ENCODE data around the gene TNP2.

Gene TNP2

DNA sequence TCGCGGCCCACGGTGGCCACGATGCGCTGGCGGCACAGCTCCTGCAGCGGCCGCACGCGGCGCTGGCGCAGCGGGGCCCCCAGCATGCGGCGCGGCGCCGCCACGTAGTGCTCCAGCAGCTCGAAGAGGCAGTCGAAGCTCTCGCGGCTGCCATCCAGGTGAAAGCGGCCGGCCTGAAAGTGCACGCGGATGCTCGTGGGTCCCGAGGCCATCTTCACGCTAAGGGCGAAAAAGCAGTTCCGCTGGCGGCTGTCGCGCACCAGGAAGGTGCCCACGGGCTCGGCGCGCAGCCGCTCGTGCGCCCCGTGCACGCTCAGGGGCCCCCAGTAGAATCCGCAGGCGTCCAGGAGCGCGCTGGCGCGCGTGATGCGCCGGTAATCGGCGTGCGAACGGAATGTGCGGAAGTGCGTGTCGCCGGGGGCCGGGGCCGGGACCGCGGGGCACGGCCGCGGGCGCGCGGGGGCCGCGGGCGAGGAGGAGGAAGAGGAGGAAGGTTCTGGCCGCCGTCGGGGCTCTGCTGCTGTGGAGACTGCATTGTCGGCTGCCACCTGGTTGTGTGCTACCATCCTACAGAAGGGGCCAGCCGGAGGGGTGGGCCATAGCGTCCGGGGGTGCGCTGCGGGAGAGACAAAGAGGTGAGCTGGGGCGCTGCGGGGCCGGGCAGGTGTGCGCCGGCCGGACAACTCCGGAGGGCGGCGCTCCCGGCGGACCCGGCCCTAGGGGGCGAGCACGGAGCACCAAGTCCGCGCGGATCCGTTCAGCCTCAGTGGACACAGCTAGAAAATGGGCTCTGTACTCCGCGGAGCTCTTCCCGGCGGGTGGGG is 14.0 kb downstream of the TNP2 start:
- DNase-seq = peak; percentile 46

- DNase-seq = no peak
These were observed 14.9 kb downstream of the TNP2 start for GRCh38 chr16:11253995-11254912.

GRCh38 chr16:11253009-11253994 is 15.8 kb downstream of the TNP2 start:
- DNase-seq = peak; percentile 53

- no peak for DNase-seq
These were observed 16.6 kb downstream of the TNP2 start for GRCh38 chr16:11252482-11252931.

DNA sequence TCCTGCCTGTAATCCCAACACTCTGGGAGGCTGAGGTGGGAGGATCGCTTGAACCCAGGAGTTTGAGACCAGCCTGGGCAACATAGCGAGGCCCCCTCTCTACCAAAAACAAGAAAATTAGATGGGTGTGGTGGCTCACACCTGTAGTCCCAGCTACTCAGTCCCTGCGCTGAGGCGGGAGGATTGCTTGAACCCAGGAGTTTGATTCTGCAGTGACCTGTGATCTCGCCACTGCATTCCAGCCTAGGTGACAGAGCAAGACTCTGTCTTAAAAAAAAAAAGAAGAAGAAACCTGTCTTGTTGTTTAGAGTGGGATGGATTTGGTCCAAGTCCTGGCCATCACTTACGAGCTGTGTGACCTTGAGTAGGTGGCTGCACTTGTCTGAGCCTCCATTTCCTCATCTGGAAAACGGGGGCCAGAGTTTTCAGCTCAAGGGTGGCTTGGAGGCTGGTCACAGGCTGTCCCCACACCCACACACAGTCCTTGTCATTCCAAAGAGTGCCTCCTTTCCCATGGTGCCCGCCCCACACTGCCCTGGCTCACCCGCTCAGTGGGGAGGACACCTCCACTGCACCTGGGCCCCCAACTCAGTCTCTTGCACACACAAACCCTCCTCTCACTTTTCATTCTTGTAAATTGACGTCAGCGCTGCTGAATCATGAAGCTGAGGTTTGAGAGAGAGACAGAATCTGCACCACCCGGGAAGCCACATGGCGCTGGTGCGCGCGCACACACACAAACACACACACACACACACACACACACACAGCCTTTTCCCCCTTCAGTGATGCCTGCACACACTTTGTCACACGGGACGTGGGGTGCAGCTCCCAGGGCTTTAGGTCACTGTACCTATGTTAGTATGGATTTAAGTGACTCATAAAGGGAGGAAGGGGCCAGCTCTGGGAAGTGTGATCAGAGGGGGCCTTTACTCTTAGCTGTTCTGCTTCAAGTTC is 17.3 kb downstream of the TNP2 start:
- peak; percentile 31 for DNase-seq

GRCh38 chr16:11250786-11251524 is 18.2 kb downstream of the TNP2 start:
- DNase-seq = no peak

DNA sequence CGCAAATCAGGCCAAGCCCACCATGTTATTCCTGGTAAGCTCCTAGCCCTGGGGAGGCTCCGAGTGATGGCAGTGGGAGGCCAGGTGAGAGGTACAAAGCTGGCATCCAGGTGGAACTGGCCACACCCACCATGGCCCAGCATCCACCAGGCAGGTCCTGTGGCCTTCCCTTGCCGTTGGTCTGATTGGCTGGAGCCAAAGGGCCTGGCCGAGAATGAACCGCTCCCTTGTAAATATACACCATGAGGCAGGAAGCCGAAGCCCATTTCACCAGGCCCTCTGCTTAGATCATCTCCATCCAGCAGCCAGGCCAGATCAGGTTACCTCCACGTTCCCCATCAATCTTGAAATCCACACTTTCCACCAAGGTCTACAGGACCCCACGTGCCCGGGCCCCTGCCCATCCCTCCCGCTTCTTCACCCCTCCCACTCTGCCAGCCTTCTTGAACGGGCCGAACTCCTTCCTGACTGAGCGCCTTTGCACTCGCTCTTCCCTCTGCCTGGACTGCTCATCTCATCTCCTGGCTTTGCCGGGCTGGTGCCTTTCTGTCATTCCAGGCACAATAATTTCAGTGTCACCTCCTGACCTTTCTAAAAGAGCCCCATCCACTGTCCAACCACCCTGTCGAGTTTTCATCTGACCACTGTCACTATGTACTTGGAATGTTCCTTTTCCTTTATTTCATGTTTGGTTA is 18.9 kb downstream of the TNP2 start:
- DNase-seq = no peak

GRCh38 chr16:11249233-11250061 is 19.7 kb downstream of the TNP2 start:
- no peak for DNase-seq

DNA sequence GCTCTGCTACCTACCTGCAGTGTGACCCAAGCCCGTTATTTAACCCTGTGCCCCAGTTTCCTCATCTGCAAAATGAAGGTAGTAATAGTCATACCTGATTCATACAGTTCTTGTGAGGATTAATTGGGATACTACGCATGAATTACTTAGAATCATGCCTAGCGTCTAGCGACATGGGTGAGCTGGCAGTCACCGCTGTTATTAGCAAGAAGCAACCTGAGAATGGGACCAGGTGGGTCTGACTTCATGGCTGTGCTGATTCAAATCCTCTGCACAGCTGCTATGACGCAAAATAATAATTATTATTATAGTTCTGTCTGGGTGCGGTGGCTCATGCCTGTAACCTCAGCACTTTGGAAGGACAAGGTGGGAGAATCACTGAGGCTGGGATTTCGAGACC is 21.0 kb downstream of the TNP2 start:
- DNase-seq = no peak

GRCh38 chr16:11245988-11246387 is 23.1 kb downstream of the TNP2 start:
- no peak for DNase-seq

DNA sequence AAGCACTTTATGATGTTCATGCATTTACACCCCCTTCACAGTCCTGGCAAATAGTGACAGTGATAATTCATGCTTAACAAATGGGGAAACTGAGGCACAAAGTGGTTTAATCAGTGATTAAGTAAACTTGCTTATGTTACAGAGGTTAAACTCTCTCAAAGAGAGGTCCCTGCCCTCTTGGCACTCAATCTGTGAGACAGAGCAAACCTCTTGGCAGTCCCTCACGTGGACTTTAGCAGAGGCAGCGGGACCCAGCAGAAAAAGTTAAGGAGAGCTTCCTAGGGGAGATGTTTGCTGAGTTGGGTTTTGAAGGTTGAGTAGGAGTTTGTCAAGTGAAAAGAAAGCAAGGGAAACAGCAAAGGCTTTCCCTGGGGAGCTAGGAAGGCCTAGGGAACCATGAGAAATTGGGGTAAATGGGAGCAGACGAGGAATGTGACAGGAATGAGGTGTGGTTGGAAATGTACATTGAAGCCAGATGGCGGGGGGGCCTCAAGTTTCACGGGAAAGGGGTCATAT is 23.8 kb downstream of the TNP2 start:
- no peak for DNase-seq

DNA sequence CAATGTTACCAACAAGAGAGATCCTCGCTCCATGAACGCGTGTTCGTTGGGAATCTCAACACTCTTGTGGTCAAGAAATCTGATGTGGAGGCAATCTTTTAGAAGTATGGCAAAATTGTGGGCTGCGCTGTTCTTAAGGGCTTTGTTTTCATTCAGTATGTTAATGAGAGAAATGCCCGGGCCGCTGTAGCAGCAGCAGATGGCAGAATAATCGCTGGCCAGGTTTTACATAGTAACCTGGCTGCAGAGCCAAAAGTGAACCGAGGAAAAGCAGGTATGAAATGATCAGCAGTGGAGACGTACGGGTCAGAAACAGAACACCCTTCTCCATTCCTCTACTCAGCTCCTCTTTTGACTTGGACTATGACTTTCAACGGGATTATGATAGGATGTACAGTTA is 26.5 kb downstream of the TNP2 start:
- no peak for DNase-seq

- DNase-seq = no peak
These were observed 27.5 kb downstream of the TNP2 start for GRCh38 chr16:11241480-11242204.

DNA sequence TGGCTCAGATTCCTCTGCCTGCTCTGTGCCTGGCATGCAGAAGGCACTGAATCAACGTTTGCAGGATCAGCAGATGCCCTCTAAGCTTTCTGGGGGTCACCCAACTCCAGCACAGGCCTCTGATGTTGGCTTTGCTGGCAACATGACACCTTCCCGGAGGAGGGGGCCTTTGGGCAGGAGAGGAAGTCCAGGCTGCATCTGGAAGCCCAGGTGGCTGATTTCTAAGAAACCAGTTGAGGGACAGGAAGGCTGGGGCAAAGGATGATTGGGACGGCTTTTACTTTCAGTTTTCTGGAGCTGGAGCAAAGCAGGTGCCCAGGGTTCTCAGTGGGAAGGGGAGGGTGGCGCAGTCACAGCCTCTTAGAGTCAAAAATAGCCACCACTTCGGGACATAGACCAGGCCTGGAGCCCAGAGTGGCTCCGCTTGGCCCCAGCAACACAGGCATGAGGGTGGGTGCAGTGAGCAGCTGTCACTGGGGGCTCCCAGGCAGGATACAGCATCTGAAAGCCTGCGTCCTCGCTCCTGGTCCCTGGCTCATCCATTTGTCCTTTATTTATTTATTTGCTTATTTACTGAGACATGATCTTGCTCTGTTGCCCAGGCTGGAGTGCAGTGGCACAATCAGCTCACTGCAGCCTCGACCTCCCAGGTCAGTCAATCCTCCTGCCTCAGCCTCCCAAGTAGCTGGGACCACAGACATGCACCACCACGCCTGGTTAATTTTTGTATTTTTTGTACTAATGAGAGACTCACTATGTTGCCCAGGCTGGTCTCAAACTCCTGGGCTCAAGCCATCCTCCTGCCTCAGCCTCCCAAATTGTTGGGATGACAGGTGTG is 28.3 kb downstream of the TNP2 start:
- DNase-seq = no peak

GRCh38 chr16:11239644-11240632 is 29.2 kb downstream of the TNP2 start:
- no peak for DNase-seq

Data from HCEC 1CT (cell line).